Cardiac fibroblast (primary cell): ENCODE results near the gene EIF4B.
A peak's percentile ranks its signal among the peaks of the same experiment; 100 is the strongest.

Experiments
- DNase-seq, 2 donors: peaks; one replicate each; pipeline versions ENCODE4 v3.0.0 to v3.0.0-alpha.2; 2010; ENCODE audit warnings: low read depth in 2 of 2
- H3K4me3 ChIP-seq, 2 donors: replicated peaks in 1 of 2; 1 replicate in 1 of 2; 2 replicates in 1 of 2; pipeline ENCODE4 v1.5.1; 2011; ENCODE audit warnings: low read depth in 2 of 2, low read length in 2 of 2, mild to moderate bottlenecking in 2 of 2, moderate library complexity in 1 of 2
- CTCF ChIP-seq: IDR thresholded peaks from one replicate; pipeline ENCODE4 v1.5.1; 2011; ENCODE audit warnings: low read depth, mild to moderate bottlenecking, low read length, inconsistent platforms

EIF4B gene

DNA sequence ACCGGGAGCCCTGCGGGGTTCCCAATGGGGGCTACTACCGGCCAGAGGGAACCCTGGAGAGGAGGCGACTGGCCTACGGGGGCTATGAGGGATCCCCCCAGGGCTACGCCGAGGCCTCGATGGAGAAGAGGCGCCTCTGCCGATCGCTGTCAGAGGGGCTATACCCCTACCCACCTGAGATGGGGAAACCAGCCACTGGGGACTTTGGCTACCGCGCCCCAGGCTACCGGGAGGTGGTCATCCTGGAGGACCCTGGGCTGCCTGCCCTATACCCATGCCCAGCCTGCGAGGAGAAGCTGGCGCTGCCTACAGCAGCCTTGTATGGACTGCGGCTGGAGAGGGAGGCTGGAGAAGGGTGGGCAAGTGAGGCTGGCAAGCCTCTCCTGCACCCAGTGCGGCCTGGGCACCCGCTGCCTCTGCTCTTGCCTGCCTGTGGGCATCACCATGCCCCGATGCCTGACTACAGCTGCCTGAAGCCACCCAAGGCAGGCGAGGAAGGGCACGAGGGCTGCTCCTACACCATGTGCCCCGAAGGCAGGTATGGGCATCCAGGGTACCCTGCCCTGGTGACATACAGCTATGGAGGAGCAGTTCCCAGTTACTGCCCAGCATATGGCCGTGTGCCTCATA, 53.3 kb downstream of the EIF4B start:
- H3K4me3 ChIP-seq = no peak overlapping the region
- no peak for DNase-seq
- no peak for TF ChIP-seq CTCF

DNA sequence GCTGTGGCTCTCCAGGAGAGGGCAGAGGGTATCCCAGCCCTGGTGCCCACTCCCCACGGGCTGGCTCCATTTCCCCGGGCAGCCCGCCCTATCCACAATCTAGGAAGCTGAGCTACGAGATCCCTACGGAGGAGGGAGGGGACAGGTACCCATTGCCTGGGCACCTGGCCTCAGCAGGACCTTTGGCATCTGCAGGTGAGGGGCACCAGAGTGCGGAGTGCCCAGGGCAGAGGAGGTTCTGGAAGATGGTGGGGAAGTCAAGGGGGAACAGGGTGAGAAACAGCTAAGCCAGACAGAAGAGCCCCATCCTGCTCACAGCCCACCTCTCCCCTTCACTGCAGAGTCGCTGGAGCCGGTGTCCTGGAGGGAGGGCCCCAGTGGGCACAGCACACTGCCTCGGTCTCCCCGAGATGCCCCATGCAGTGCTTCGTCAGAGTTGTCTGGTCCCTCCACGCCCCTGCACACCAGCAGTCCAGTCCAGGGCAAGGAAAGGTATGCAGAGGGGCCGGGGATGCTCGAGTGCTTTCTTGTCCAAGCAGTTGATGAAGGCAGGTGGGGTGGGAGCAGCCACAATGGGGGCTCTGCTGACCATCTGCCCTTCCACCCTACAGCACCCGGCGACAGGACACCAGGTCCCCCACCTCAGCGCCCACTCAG, 53.9 kb downstream of the EIF4B start:
- no peak for TF ChIP-seq CTCF
- H3K4me3 ChIP-seq = no peak overlapping the region
- DNase-seq = no peak

DNA sequence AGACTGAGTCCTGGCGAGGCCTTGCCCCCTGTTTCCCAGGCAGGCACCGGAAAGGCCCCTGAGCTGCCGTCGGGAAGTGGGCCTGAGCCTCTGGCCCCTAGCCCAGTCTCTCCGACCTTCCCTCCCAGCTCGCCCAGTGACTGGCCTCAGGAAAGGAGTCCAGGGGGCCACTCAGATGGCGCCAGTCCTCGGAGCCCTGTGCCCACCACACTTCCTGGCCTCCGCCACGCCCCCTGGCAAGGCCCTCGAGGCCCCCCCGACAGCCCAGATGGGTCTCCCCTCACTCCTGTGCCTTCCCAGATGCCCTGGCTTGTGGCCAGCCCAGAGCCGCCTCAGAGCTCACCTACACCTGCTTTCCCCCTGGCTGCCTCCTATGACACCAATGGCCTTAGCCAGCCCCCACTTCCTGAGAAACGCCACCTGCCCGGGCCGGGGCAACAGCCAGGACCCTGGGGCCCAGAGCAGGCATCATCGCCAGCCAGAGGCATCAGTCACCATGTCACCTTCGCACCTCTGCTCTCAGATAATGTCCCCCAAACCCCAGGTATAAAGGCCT, 54.5 kb downstream of the EIF4B start:
- H3K4me3 ChIP-seq = no peak overlapping the region
- TF ChIP-seq CTCF = no peak
- DNase-seq = no peak

- DNase-seq = no peak
- H3K4me3 ChIP-seq = no peak overlapping the region
- TF ChIP-seq CTCF = peak; percentile 15
Observed at GRCh38 chr12:53061404-53062010, 55.3 kb downstream of the EIF4B start.

- DNase-seq = no peak
- TF ChIP-seq CTCF = no peak
- H3K4me3 ChIP-seq = no peak overlapping the region
Observed at GRCh38 chr12:53062011-53062961, 56.0 kb downstream of the EIF4B start.

DNA sequence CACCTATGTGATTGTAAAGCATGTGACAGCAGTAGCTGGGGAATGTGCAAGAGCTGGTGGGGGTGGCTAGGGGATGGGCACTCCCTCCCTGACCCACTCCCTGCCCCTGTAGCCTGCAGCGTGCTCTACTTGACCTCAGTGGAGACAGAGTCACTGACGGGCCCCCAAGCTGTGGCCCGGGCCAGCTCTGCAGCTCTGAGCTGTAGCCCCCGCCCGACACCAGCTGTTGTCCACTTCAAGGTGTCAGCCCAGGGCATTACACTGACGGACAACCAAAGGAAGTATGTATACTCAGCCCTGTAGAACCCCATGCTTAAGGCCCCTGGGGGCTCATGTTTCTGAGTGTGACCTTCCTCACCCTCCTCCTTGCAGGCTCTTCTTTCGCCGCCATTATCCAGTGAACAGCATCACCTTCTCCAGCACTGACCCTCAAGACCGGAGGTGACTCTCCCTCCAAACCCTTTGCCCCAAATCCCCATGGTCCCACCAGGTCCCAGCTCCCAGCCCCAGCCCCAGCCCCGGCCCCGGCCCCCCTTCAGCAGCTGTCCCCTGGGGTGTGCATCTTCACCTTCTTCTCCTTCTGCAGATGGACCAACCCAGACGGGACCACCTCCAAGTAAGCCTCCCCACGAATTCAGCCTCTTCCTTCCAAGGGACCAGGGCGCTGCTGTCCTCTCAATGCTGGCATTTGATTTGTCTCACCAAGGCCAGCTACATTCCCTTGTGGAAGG, 56.9 kb downstream of the EIF4B start:
- TF ChIP-seq CTCF = no peak
- no peak for DNase-seq
- no peak overlapping the region for H3K4me3 ChIP-seq
